ENCODE results near the gene HNRNPM.
A peak's percentile ranks its signal among the peaks of the same experiment; 100 is the strongest.

Gene HNRNPM

GRCh38 chr19:8487137-8487851 lies 42.5 kb downstream of the HNRNPM start:
- DNase-seq = peak; percentile 75

DNA sequence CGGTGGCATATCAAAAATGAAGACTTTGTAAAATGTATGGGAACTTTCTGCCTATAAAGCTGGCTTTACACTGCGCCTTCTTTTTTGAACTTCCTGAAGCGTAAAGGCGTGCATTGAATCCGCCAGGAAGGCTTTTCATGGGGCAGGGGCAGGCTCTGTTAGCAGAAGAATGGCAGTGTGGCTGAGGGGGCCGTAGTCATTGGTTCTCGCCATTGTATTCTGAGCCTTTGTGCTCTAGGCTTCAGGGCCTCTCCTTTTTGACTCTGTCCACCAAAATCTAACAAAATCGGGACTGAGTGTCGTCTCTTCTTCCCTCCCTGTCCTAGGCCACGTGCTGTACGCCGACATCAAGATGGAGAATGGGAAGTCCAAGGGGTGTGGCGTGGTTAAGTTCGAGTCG lies 43.6 kb downstream of the HNRNPM start:
- no peak for DNase-seq

DNA sequence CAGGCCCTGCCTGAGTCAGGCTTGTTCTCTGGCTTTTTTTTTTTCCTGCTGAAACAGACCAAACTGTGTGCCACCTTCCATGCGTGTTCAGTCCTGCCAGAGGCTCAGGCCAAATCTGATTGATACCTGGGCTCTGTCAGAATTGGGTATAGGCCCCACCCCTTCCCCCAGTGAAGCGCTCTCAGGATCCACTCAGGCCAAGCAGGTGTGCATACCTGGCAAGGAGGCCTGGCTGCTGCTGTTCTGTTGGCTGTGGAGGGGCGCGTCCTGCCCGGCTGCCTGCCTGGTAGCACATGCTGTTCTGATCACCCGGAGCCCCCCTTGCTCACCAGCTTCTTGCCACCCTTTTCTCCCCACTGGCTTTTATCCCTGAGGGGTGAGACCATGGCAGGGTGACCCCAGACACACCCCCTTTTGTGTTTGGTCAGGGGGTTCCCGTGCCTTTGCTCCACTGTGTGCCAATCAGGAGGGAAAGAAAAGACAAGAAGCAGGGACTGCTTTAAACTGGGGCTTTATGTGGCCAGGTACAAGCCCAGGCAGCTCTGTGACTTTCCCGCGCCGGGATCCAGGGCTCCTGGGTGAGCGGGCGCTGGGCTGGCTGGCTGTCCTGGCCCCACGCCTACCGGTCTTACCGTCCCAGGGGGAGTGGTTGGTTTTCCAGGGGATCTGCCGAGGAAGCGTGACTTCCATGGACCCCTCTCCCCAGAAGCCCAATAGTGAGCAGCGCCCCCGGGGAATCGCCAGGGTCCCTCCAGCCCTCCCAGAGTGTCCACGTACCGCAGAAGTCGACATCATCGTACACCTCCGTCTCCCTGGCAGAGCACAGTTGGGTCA lies 45.0 kb downstream of the HNRNPM start:
- DNase-seq = no peak

DNA sequence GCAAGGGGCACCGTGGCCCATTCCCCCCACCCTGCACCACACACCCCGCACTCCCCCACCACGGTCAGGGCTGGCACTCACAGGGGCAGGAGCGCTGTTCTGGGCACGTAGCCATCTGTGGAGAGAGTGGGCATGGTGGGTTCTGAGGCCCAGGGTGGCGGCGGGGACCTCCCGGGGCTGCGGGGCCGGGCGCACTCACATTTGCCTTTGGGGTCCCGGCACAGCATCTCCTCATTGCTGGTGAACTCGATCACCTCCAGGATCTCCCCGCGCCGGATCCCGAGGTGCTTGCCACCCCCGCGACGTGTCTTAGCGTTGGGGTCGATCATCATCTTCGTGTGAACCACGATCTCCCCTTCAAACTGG lies 45.6 kb downstream of the HNRNPM start:
- no peak for DNase-seq

DNA sequence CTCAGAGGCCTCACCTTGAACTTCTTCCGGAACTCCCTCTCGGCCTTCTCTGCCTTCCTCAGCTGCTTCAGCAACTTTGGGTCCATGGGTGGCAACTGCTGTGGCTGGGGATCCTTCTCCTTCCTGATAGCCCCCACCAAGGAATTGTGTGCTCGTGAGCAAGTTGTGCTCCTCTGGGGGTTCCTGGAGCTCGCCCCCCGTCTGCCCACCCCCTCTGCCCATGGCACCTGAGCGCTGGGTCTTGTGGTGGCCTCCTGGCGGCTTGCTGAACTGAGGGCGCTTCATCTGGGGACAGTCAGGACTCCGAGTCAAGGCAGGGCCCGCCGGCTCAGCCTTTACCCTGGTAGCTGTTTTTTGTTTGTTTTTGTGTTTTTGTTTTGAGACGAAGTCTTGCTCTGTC lies 46.1 kb downstream of the HNRNPM start:
- no peak for DNase-seq

DNA sequence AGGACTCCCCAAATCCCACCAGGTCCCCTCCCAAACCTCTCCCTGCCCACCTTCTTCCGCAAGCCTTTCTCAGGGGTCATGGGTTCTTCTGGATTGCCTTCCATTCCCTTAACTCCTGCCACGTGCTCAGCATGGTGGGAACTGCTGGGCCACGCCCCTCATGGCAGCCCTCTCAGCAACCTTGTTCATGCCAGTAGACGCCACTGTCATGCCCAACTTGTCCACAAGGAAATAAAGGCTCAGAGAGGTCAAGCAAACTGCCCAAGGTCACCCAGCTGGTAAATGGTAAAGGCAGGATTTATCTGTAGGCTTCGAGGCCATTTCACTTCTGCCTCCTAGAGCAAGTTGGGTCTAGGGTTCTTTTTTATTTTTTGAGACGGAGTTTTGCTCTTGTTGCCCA lies 46.8 kb downstream of the HNRNPM start:
- DNase-seq = no peak

- DNase-seq = peak; percentile 43
These were observed 49.4 kb downstream of the HNRNPM start for GRCh38 chr19:8494158-8494557.

DNA sequence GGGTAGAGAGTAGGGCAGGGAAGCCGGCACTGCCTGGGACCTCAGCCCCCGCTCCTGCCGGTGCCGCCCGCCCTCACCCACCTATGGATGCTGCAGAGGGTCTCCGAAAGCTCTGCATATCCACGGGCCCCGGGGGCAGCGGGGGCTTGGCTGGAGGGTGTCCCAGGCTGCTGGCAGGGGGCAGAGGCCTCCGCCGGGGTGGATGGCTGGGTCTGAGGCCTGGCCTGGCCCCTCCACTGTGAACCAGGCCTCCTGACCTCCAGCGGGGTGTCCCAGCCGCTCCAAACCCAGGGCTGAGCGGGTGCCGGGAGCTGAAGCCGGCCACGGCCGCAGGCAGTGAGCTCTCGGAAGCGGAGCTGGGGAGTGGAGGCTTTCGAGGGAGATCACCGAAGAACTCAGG lies 53.5 kb downstream of the HNRNPM start:
- DNase-seq = no peak

DNA sequence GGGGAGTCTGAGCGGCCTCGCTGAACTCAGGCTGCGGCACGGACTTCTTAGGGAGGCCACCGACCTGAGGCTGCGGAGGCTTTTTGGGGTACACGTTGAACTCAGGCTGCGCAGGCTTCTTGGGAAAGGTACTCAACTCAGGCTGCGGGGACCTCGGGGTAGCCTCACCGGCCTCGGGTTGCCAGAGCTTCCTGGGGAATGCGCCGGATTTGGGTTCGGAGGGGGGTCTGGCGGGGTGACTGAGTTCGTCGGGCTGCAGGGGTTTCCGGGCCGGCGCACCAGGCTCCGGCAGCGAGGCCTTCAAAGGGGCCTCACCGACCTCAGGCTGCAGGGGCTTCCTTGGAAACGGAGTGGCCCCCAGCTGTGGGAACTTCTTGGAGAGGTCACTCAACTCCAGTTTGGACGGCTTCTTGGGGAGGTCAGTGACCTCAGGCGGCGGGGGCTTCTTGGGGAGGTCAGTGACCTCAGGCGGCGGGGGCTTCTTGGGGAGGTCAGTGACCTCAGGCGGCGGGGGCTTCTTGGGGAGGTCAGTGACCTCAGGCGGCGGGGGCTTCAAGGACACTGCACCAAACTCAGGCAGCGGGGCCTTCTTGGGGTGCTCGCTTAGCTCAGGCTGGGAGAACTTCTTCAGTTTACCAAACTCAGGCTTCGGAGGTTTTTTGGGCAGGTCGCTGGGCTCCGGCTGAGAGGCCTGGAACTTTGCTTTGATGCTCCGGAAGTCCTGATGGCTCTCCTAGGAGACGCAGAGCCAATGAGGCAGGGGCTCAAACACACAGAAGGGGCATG lies 54.5 kb downstream of the HNRNPM start:
- DNase-seq = no peak

GRCh38 chr19:8500158-8500557 lies 55.4 kb downstream of the HNRNPM start:
- no peak for DNase-seq

- no peak for DNase-seq
These were observed 56.7 kb downstream of the HNRNPM start for GRCh38 chr19:8501516-8501915.

DNA sequence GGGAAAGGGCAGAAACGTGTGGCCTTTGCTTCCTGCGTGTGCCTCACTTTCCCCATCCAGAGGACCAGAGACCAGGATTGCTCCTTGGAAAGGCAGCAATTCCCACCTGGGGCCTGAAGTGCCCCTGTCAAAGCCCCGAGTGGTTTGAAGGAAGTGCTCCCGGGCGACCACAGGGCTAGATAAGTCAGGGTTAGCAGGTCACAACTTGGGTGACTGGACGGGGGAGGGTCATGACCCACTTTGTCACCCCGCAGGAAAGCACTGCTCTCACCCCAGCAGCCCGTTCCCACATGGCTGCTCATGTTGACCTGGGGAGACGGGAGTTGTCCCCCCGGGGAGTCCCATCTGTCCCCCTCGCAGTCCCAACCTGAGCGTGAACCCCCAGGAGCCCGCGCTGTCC lies 57.2 kb downstream of the HNRNPM start:
- no peak for DNase-seq

DNA sequence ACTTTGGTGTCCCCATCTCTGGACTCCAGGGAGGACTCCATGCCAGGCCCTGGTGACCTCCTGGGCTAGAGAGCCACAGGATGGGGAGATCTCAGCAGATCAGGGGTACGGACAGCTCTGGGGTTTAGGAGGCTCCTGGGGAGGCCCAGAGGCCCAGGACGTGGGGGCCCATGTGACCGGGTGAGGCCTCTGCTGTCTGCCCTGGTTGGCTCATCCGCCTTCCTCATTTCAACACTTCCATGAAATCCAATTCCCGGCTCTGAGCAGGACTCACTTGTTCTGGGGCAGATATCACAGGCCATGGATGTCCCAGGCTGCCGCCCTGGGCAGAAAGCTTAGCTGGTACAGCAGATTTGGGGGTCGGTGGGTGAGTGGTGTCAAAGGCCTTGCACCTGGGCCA lies 58.7 kb downstream of the HNRNPM start:
- DNase-seq = no peak

GRCh38 chr19:8504171-8504570 lies 59.4 kb downstream of the HNRNPM start:
- no peak for DNase-seq

DNA sequence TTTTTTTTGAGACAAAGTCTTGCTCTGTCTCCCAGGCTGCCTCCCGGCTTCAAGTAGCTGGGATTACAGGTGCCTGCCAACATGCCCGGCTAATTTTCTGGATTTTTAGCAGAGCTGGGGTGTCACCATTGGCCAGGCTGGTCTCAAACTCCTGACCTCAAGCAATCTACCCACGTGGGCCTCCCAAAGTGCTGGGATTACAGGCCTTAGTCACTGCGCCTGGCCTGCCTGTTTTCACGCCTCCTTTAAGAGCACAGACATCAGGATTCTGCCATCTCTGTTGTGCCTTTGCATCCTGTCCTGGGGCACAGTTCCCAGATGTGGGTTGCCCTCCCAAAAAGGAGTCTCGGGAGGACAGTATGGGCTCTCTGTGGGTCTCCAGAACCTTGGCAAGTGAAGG lies 60.1 kb downstream of the HNRNPM start:
- DNase-seq = no peak

DNA sequence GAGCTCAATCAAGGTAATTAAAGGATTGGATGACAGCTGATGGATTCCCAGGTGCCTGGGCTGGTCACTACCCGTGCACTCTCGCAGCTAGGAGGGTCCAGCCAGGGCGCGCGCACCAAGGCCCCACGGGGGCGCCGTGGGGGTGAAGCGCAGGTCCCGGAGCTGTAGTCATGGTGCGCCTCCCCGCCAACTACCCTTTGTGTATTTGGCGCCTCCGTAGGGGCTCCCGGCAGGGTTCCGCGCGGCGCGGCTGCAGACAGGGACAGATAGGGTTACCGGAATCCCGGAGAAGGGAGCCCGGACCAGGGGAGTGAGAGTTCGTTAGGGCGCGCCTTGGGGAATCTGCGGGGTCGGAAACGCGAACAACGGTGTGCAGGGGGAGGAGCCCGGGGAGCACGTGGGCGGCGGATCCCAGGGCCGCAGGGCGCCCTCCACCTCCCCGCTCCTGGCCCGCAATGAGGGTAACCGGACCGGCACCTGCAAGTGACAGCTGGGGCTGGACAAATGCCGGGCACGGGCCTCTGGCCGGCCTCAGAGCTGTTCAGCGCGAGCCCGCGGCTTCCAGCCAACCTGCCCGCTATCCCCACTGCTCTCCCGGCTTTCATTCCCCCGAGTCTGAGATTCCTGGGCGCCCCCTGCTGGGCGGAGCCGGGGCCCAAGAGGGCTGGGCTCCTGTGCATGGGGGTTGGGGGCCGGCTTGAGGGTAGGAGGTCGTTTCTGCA lies 61.1 kb downstream of the HNRNPM start:
- peak; percentile 84 for DNase-seq

DNA sequence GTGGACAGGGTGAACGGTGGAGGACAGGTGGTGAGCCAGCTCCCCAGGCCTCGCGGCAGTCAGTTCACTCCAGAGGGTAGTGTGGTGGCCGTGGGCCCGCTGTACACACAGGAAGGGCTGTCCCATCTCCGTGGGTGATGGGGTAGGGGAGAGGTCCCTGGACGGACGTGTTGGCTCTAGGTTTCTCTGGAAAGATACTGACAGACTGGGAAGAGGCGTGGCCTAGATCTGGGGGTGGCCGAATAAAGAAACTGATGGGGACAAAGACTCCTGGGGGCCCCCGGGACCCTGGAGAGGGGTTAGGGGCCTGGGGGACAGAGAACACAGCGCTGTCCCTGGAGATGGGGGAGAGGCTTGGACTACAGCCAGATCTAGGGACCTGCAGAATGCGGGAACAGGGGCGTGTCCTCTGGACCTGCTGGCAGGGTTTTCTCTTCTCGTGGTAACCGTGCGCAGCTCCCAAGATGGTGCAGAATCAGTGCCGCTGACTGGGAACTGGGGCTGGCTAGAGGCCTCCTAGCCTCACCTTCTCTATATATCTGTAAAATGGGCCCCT lies 61.7 kb downstream of the HNRNPM start:
- DNase-seq = no peak

GRCh38 chr19:8510589-8511115 lies 65.9 kb downstream of the HNRNPM start:
- no peak for DNase-seq

GRCh38 chr19:8511573-8512101 lies 66.9 kb downstream of the HNRNPM start:
- no peak for DNase-seq

DNA sequence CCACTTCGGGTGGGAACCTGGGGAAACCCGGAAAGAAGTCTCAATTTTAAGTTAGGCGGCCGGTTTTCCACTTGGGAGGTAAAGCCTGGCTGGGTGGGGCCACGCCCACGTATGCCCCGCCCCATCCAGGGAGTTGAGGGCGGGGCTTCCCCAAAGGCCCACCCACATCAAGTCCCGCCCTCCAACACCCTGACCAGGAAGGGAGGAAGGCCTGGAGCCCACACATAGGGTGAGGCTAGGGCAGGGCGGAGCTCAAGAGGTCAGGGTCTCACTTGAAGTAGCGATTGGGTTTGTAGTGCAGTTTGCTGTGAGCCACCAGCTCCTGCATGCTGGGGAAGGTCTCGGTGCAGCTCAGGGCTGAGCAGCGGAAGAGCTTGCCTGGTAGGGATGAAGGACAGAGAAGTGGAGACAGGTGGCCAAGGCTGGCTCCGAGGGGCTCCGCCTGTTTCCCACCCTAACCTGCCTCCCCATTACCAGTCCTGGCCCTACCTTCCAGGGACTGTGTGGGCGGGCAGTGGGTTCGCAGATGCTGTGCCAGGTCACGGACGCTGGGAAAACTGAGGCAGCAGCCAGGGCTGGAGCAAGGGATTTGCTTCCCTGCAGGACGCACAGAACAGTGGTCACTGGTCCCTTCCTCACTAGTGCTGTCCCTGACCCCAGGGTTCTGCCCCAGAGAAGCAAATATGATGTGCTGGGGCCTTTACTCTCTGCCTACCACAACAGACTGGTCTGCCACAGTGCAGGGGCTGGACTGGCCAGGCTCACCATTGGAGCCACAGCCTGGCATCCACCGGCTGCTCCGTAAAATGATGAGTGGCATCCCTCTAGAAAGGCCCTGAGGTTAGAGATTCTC lies 67.6 kb downstream of the HNRNPM start:
- DNase-seq = no peak

- no peak for DNase-seq
These were observed 68.4 kb downstream of the HNRNPM start for GRCh38 chr19:8513036-8513686.
